ENCODE data around the gene PGAP6.
A peak's percentile ranks its signal among the peaks of the same experiment; 100 is the strongest.
"Not testable (repeated sequence)": the region's sequence is repeated elsewhere in the genome, so short reads cannot be mapped to it uniquely, and the experiment has no call there.

Gene PGAP6

GRCh38 chr16:425082-425718 lies 43.4 kb upstream of the PGAP6 start, which contains the start of gene RAB11FIP3:
Gene RAB11FIP3, plus strand, starts transcription at chr16:425649. Its CDS starts 358 bp downstream, at chr16:426007.
- peak within 1 kb of the TSS; percentile 64 for H3K4me3 ChIP-seq (ENCODE audit: control insufficient read depth, low read depth, low read length)
- DNase-seq (ENCODE audit: low read depth) = peak; percentile 63
- TF ChIP-seq CTCF (conservative IDR thresholded peaks at IDR 0.05; ENCODE audit: control insufficient read depth, insufficient read depth, low read depth, low read length) = peak; percentile 0

GRCh38 chr16:424623-425081 lies 42.9 kb upstream of the PGAP6 start:
- DNase-seq (ENCODE audit: low read depth) = peak; percentile 31

GRCh38 chr16:424033-424622 lies 42.4 kb upstream of the PGAP6 start:
- H3K4me3 ChIP-seq (ENCODE audit: control insufficient read depth, low read depth, low read length) = peak overlapping the region; percentile 46
- no peak for TF ChIP-seq CTCF (conservative IDR thresholded peaks at IDR 0.05; ENCODE audit: control insufficient read depth, insufficient read depth, low read depth, low read length)
- DNase-seq (ENCODE audit: low read depth) = peak; percentile 98

More at GRCh38 chr16:424623-425081, 42.9 kb upstream of the PGAP6 start:
- H3K4me3 ChIP-seq (ENCODE audit: control insufficient read depth, low read depth, low read length) = peak overlapping the region; percentile 46
- TF ChIP-seq CTCF (conservative IDR thresholded peaks at IDR 0.05; ENCODE audit: control insufficient read depth, insufficient read depth, low read depth, low read length) = no peak

- DNase-seq (ENCODE audit: low read depth) = peak; percentile 16
Measured at GRCh38 chr16:422179-422578, 40.4 kb upstream of the PGAP6 start.

GRCh38 chr16:415170-415498 lies 33.4 kb upstream of the PGAP6 start:
- H3K4me3 ChIP-seq (ENCODE audit: control insufficient read depth, low read depth, low read length) = not testable (repeated sequence)

More at GRCh38 chr16:422179-422578, 40.4 kb upstream of the PGAP6 start:
- H3K4me3 ChIP-seq (ENCODE audit: control insufficient read depth, low read depth, low read length) = not testable (repeated sequence)

GRCh38 chr16:414395-415169 lies 32.8 kb upstream of the PGAP6 start:
- TF ChIP-seq CTCF (conservative IDR thresholded peaks at IDR 0.05; ENCODE audit: control insufficient read depth, insufficient read depth, low read depth, low read length) = no peak
- H3K4me3 ChIP-seq (ENCODE audit: control insufficient read depth, low read depth, low read length) = no peak overlapping the region
- no peak for DNase-seq (ENCODE audit: low read depth)

More at GRCh38 chr16:415170-415498, 33.4 kb upstream of the PGAP6 start:
- DNase-seq (ENCODE audit: low read depth) = not testable (repeated sequence)

- no peak for TF ChIP-seq CTCF (conservative IDR thresholded peaks at IDR 0.05; ENCODE audit: control insufficient read depth, insufficient read depth, low read depth, low read length)
- H3K4me3 ChIP-seq (ENCODE audit: control insufficient read depth, low read depth, low read length) = no peak overlapping the region
- DNase-seq (ENCODE audit: low read depth) = no peak
Measured at GRCh38 chr16:411576-412265, 29.9 kb upstream of the PGAP6 start.

Data from fibroblast of mammary gland (primary cell).